Sigmoid colon (tissue), 7 donors: ENCODE measurements around the gene CHRNA4. TPM values are rescaled to one million over a fixed set of nuclear protein-coding genes. Genes with fewer than 3 reads are reported as not detected.

ENCODE experiments used
- DNase-seq: peaks from one replicate; pipeline ENCODE4 v3.0.0-alpha.2; 2019
- H3K27ac ChIP-seq, 4 donors: fragments of 200-600 bp; sonication (generic); one replicate each; pipeline ENCODE4 v1.5.1; 2016 to 2019; ENCODE audit warnings: mild to moderate bottlenecking in 1 of 4
- H3K27me3 ChIP-seq, 3 donors: fragments of 200-600 bp; sonication (generic); one replicate each; pipeline ENCODE4 v1.5.1; 2019; ENCODE audit warnings: mild to moderate bottlenecking in 1 of 3
- H3K36me3 ChIP-seq, 4 donors: fragments of 200-600 bp; sonication (generic); one replicate each; pipeline ENCODE4 v1.5.1; 2016 to 2019
- H3K4me1 ChIP-seq, 4 donors: fragments of 200-600 bp; sonication (generic); one replicate each; pipeline ENCODE4 v1.5.1; 2017 to 2019
- H3K4me3 ChIP-seq, 4 donors: fragments of 200-600 bp; sonication (generic); one replicate each; pipeline ENCODE4 v1.5.1; 2017 to 2019; ENCODE audit warnings: mild to moderate bottlenecking in 2 of 4, moderate library complexity in 1 of 4
- H3K9me3 ChIP-seq, 4 donors: fragments of 200-600 bp in 3 of 4; sonication (generic) in 3 of 4; one replicate each; pipeline versions ENCODE4 v1.5.1 to v1.6.1; 2013 to 2019
- EP300 ChIP-seq, 4 donors: sonication (generic); formaldehyde crosslinking; IDR thresholded peaks; one replicate each; pipeline ENCODE4 v1.6.1; 2017; ENCODE audit warnings: antibody characterized with exemption in 4 of 4
- POLR2A ChIP-seq, 2 donors: fragments of 450-650 bp; IDR thresholded peaks; one replicate each; pipeline ENCODE4 v1.6.1; 2016; ENCODE audit warnings: antibody characterized with exemption in 2 of 2, mild to moderate bottlenecking in 2 of 2, moderate library complexity in 2 of 2
- POLR2AphosphoS5 ChIP-seq, 4 donors: sonication (generic); formaldehyde crosslinking; IDR thresholded peaks; one replicate each; pipeline ENCODE4 v1.6.1; 2017; ENCODE audit warnings: antibody characterized with exemption in 4 of 4
- WGBS, 2 donors: extraction: QIAGEN DNeasy Blood & Tissue Kit; methylation state at CpG; one replicate each; pipeline ENCODE4 v1.1.7; 2013; 5-methylcytosine and 5-hydroxymethylcytosine counted together
- intact Hi-C: fragments of 100-400 bp; cut with DNase I; formaldehyde crosslinking; loops from one replicate; pipeline ENCODE4 v1.15.1; 2023
- polyA plus RNA-seq, 3 donors: library from polyadenylated mRNA; stranded (reverse); fragments of 200-250 nt; gene quantifications; one replicate each; pipeline ENCODE4 v1.2.3, GENCODE V29; 2013
- total RNA-seq, 4 donors: library from RNA; depleted of rRNA; stranded (reverse); fragments of >200 nt; gene quantifications; one replicate each; pipeline ENCODE4 v1.1.0, GENCODE V29; 2016
- TF ChIP-seq, protein P1 (sequence below), 4 experiments: fragments of 450-650 bp in 3 of 4; fragments of 200-600 bp in 1 of 4; IDR thresholded peaks; one replicate each; pipeline ENCODE4 v1.5.1; 2016 to 2019; ENCODE audit warnings: antibody characterized with exemption in 4 of 4, mild to moderate bottlenecking in 3 of 4, moderate library complexity in 2 of 4
- donor health status: healthy with polysubstance abuse.
- donor health status: Bipolar disorder and iron deficiency.
- donor health status: healthy.

Gene CHRNA4
- total and polyA plus RNA-seq, 7 donors = 0.07 to 1.1 TPM; not detected in 5

GRCh38 chr20:63330084-63330760 is 30.9 kb downstream of the CHRNA4 start:
- 63 to 80% methylated on average over 20 of the region's 20 CpGs for WGBS, 2 donors
- TF ChIP-seq POLR2A (IDR thresholded peaks at IDR 0.05) (no peak), EP300 (IDR thresholded peaks at IDR 0.05) (no peak), POLR2AphosphoS5 (IDR thresholded peaks at IDR 0.05) (no peak)
- TF ChIP-seq, protein P1, sequence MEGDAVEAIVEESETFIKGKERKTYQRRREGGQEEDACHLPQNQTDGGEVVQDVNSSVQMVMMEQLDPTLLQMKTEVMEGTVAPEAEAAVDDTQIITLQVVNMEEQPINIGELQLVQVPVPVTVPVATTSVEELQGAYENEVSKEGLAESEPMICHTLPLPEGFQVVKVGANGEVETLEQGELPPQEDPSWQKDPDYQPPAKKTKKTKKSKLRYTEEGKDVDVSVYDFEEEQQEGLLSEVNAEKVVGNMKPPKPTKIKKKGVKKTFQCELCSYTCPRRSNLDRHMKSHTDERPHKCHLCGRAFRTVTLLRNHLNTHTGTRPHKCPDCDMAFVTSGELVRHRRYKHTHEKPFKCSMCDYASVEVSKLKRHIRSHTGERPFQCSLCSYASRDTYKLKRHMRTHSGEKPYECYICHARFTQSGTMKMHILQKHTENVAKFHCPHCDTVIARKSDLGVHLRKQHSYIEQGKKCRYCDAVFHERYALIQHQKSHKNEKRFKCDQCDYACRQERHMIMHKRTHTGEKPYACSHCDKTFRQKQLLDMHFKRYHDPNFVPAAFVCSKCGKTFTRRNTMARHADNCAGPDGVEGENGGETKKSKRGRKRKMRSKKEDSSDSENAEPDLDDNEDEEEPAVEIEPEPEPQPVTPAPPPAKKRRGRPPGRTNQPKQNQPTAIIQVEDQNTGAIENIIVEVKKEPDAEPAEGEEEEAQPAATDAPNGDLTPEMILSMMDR (IDR thresholded peaks at IDR 0.05) = no peak
- Histone ChIP-seq H3K9me3 (peaks cover 0 to 4% (median 0%) of the 10 kb centered on the region in 4 donors), H3K4me3 (no peak overlapping the region), H3K4me1 (no peaks in the 10 kb centered on the region), H3K27me3 (peaks cover 0 to 79% (median 28%) of the 10 kb centered on the region in 3 donors), H3K36me3 (no peaks in the 10 kb centered on the region), H3K27ac (no peak overlapping the region)
- DNase-seq = no peak
- intact Hi-C loops = no loop called here

DNA sequence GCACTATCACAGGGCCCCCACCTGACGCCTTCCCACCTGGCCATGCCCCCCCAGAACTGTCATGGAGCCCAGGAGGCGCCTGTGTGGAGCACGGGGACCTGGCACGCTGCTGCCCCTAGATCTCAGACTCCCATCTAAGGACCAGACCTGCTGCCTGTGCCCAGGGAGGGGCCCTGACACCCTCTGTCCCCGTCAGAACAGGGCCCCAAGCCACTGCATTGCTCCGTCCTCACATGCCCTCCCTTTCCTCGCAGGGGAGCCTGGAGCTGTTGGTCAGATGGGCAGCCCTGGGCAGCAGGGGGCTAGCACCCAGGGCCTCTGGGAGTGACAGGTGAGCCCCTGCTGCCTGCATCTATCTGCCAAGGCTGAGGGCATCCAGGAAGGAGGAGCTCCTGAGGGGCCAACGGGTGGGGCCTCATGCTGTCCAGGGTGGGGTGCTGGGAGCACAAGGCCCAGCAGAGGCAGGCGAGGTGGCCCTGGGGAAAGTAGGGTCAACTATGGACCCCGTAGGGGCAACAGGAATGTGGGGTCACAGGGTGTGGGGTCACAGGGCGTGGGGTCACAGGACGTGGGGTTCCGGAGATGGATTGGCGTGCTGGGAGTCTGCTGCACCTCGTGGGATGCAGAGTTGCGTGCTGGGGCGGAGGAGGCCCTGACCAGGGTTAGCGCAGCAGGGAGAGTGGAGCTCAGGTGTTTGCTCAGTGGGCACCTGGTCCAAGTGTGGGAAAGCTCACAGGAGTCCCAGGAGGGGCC is 31.6 kb downstream of the CHRNA4 start:
- no peak for DNase-seq
- 70 to 83% methylated on average over 18 of the region's 18 CpGs for WGBS, 2 donors
- no peaks in the 10 kb centered on the region for H3K4me1 ChIP-seq
- H3K36me3 ChIP-seq = no peaks in the 10 kb centered on the region
- no peak for TF ChIP-seq EP300 (IDR thresholded peaks at IDR 0.05)
- TF ChIP-seq POLR2A (IDR thresholded peaks at IDR 0.05) = no peak
- no peak for TF ChIP-seq POLR2AphosphoS5 (IDR thresholded peaks at IDR 0.05)
- TF ChIP-seq, protein P1 (IDR thresholded peaks at IDR 0.05) = no peak
- no peak overlapping the region for H3K27ac ChIP-seq
- peaks cover 0 to 4% (median 0%) of the 10 kb centered on the region in 4 donors for H3K9me3 ChIP-seq
- H3K27me3 ChIP-seq = peaks cover 0 to 79% (median 28%) of the 10 kb centered on the region in 3 donors
- intact Hi-C loops = no loop called here
- H3K4me3 ChIP-seq = no peak overlapping the region

GRCh38 chr20:63328718-63329275 is 32.4 kb downstream of the CHRNA4 start:
- Histone ChIP-seq H3K9me3 (peaks cover 0 to 4% (median 0%) of the 10 kb centered on the region in 4 donors), H3K27ac (no peak overlapping the region), H3K4me3 (no peak overlapping the region), H3K36me3 (no peaks in the 10 kb centered on the region), H3K27me3 (peaks cover 0 to 74% (median 26%) of the 10 kb centered on the region in 3 donors), H3K4me1 (no peaks in the 10 kb centered on the region)
- no peak for DNase-seq
- intact Hi-C loops = no loop called here
- WGBS, 2 donors = 50 to 66% methylated on average over 21 of the region's 21 CpGs
- TF ChIP-seq, protein P1 (IDR thresholded peaks at IDR 0.05) = no peak
- TF ChIP-seq EP300 (IDR thresholded peaks at IDR 0.05) = no peak
- TF ChIP-seq POLR2A (IDR thresholded peaks at IDR 0.05) = no peak
- no peak for TF ChIP-seq POLR2AphosphoS5 (IDR thresholded peaks at IDR 0.05)

- no peak overlapping the region for H3K4me3 ChIP-seq
- no peak for TF ChIP-seq POLR2A (IDR thresholded peaks at IDR 0.05)
- TF ChIP-seq POLR2AphosphoS5 (IDR thresholded peaks at IDR 0.05) = no peak
- TF ChIP-seq, protein P1 (IDR thresholded peaks at IDR 0.05) = no peak
- no peak for TF ChIP-seq EP300 (IDR thresholded peaks at IDR 0.05)
These were observed 33.0 kb downstream of the CHRNA4 start for GRCh38 chr20:63328026-63328700.

More at GRCh38 chr20:63328026-63328700, 33.0 kb downstream of the CHRNA4 start:
- intact Hi-C loops = no loop called here
- Histone ChIP-seq H3K9me3 (peaks cover 0 to 4% (median 0%) of the 10 kb centered on the region in 4 donors), H3K27me3 (peaks cover 0 to 68% (median 19%) of the 10 kb centered on the region in 3 donors), H3K4me1 (no peaks in the 10 kb centered on the region), H3K27ac (no peak overlapping the region), H3K36me3 (no peaks in the 10 kb centered on the region)
- WGBS, 2 donors = 66 to 80% methylated on average over 20 of the region's 20 CpGs
- DNase-seq = no peak
